ENCODE results near the gene ULK4.

DNA sequence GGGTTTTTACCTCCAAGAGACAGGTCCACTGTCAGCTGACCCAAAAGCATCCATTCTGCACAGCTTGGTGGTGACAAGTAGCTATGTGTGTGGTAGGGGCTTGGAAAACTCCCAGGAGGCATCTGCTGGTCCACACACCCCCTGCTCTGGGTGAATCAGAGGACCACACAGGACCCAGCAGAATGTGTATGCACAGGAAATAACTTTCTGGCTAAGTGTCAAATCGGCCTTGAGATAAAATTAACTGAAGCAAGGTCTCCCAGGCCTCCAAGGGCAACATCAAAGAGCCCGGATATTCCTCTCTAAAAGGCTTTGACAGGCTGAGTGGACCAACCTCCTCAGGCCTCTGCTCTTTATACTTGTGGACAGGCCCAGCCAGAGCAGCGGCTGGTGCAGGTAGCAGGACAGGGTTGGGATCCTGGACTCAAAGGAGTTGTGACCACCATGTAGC, 696.1 kb downstream of the ULK4 start:
- TF ChIP-seq, protein P1, sequence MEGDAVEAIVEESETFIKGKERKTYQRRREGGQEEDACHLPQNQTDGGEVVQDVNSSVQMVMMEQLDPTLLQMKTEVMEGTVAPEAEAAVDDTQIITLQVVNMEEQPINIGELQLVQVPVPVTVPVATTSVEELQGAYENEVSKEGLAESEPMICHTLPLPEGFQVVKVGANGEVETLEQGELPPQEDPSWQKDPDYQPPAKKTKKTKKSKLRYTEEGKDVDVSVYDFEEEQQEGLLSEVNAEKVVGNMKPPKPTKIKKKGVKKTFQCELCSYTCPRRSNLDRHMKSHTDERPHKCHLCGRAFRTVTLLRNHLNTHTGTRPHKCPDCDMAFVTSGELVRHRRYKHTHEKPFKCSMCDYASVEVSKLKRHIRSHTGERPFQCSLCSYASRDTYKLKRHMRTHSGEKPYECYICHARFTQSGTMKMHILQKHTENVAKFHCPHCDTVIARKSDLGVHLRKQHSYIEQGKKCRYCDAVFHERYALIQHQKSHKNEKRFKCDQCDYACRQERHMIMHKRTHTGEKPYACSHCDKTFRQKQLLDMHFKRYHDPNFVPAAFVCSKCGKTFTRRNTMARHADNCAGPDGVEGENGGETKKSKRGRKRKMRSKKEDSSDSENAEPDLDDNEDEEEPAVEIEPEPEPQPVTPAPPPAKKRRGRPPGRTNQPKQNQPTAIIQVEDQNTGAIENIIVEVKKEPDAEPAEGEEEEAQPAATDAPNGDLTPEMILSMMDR (conservative IDR thresholded peaks at IDR 0.05) = no peak
- TF ChIP-seq ZFX (IDR thresholded peaks at IDR 0.05) = no peak

All from C4-2B (cell line).